SK-N-SH (cell line): Measurements from ENCODE around the gene ASS1. TPM values are rescaled to one million over a fixed set of nuclear protein-coding genes. Genes with fewer than 3 reads are reported as not detected.

ENCODE experiments used
- CTCF ChIA-PET: fragments of 300-600, 350-600 bp; formaldehyde crosslinking; extraction: SDS; loops from one replicate; lab custom pipeline; 2021; lab: Yijun Ruan, JAX
- POLR2A ChIA-PET: fragments of 350-600 bp; sonication (Branson Sonifier 250); formaldehyde crosslinking; extraction: SDS; loops from one replicate; lab custom pipeline; 2020; ENCODE audit warnings: antibody characterized with exemption, inconsistent platforms; lab: Yijun Ruan, JAX
- DNase-seq: peaks from one replicate; pipeline ENCODE4 v3.0.0; 2012
- H2AFZ ChIP-seq: fragments of 200-600 bp; sonication (generic); 2 replicates; pipeline ENCODE4 v1.8.1; 2016; ENCODE audit warnings: antibody characterized with exemption, mild to moderate bottlenecking, low read depth
- H3F3A ChIP-seq: fragments of 200-600 bp; sonication (generic); replicated peaks from 2 replicates; pipeline ENCODE3; 2016; ENCODE audit warnings: antibody characterized with exemption, mild to moderate bottlenecking; ENCODE audit not compliant: insufficient read depth
- H3K27ac ChIP-seq, 2 experiments: fragments of 200-500 bp in 1 of 2; fragments of 200-600 bp in 1 of 2; sonication (Bioruptor generic) in 1 of 2; sonication (generic), shearing (Covaris generic) in 1 of 2; 2 replicates each; pipeline versions ENCODE4 v1.5.1 to v1.6.1; 2014 to 2016; ENCODE audit warnings: low read depth in 2 of 2, inconsistent platforms in 1 of 2, low read length in 1 of 2, mild to moderate bottlenecking in 1 of 2, mixed read lengths in 1 of 2
- H3K27me3 ChIP-seq: fragments of 200-600 bp; sonication (generic), shearing (Covaris generic); 2 replicates; pipeline ENCODE4 v1.6.1; 2016; ENCODE audit warnings: mixed run types; ENCODE audit not compliant: insufficient read depth
- H3K36me3 ChIP-seq, 2 experiments: fragments of 200-500 bp in 1 of 2; fragments of 200-600 bp in 1 of 2; sonication (Bioruptor generic) in 1 of 2; sonication (generic) in 1 of 2; replicated peaks in 1 of 2; 2 replicates each; pipeline versions ENCODE3 to v1.5.1; 2014 to 2016; ENCODE audit warnings: low read length in 1 of 2, mild to moderate bottlenecking in 1 of 2; ENCODE audit not compliant: insufficient read depth in 2 of 2, control insufficient read depth in 1 of 2
- H3K4me1 ChIP-seq, 2 experiments: fragments of 200-500 bp in 1 of 2; fragments of 200-600 bp in 1 of 2; sonication (Bioruptor generic) in 1 of 2; sonication (generic), shearing (Covaris generic) in 1 of 2; 2 replicates each; pipeline versions ENCODE4 v1.5.1 to v1.6.1; 2014 to 2016; ENCODE audit warnings: low read depth in 1 of 2, low read length in 1 of 2, mixed run types in 1 of 2; ENCODE audit not compliant: insufficient read depth in 2 of 2, control insufficient read depth in 1 of 2
- H3K4me2 ChIP-seq: fragments of 200-600 bp; sonication (generic), shearing (Covaris generic); 2 replicates; pipeline ENCODE4 v1.6.1; 2017; ENCODE audit warnings: mixed run types
- H3K4me3 ChIP-seq, 2 experiments: fragments of 200-500 bp in 1 of 2; fragments of 200-600 bp in 1 of 2; sonication (Bioruptor generic) in 1 of 2; sonication (generic), shearing (Covaris generic) in 1 of 2; 2 replicates each; pipeline versions ENCODE4 v1.5.1 to v1.8.1; 2014 to 2016; ENCODE audit warnings: low read depth in 2 of 2, inconsistent platforms in 1 of 2, low read length in 1 of 2, mild to moderate bottlenecking in 1 of 2, mixed read lengths in 1 of 2, moderate library complexity in 1 of 2
- H3K79me2 ChIP-seq: fragments of 200-600 bp; sonication (generic); 2 replicates; pipeline ENCODE4 v1.8.1; 2017; ENCODE audit warnings: mild to moderate bottlenecking; ENCODE audit not compliant: insufficient read depth
- H3K9ac ChIP-seq: fragments of 200-600 bp; sonication (generic); 2 replicates; pipeline ENCODE4 v1.6.1; 2017; ENCODE audit warnings: mixed run types
- H3K9me2 ChIP-seq: fragments of 200-600 bp; sonication (generic); 2 replicates; pipeline ENCODE4 v1.6.1; 2017; ENCODE audit warnings: mixed run types
- H3K9me3 ChIP-seq: fragments of 200-600 bp; sonication (generic); 2 replicates; pipeline ENCODE4 v1.6.1; 2017; ENCODE audit warnings: mixed run types, mild to moderate bottlenecking, moderate library complexity
- H4K20me1 ChIP-seq: fragments of 200-600 bp; sonication (generic); 2 replicates; pipeline ENCODE4 v1.6.1; 2017; ENCODE audit warnings: mild to moderate bottlenecking, mixed run types; ENCODE audit not compliant: insufficient read depth
- ELF1 ChIP-seq: IDR thresholded peaks from 2 replicates; pipeline ENCODE4 v1.4.0; 2012
- EZH2phosphoT487 ChIP-seq: fragments of 200-600 bp; sonication (generic); IDR thresholded peaks from 2 replicates; pipeline ENCODE4 v1.6.1; 2017; ENCODE audit warnings: low read depth, mixed run types, mild to moderate bottlenecking, antibody characterized with exemption, moderate library complexity, borderline replicate concordance
- FOSL2 ChIP-seq: IDR thresholded peaks from 2 replicates; pipeline ENCODE4 v1.4.0; 2012; ENCODE audit warnings: low read depth, mild to moderate bottlenecking, moderate library complexity, borderline replicate concordance
- FOXM1 ChIP-seq: IDR thresholded peaks from 2 replicates; pipeline ENCODE4 v1.4.0; 2012; ENCODE audit warnings: low read depth, mild to moderate bottlenecking
- GABPA ChIP-seq: IDR thresholded peaks from 2 replicates; pipeline ENCODE4 v1.4.0; 2012; ENCODE audit warnings: low read depth, mild to moderate bottlenecking
- GATA2 ChIP-seq: sonication (generic); formaldehyde crosslinking; IDR thresholded peaks from 2 replicates; pipeline ENCODE4 v1.5.0; 2020; ENCODE audit warnings: mild to moderate bottlenecking, missing genetic modification reagents
- MAX ChIP-seq: IDR thresholded peaks from 2 replicates; pipeline ENCODE4 v1.4.0; 2012; ENCODE audit warnings: low read depth
- MXI1 ChIP-seq: IDR thresholded peaks from 2 replicates; pipeline ENCODE4 v1.6.1; 2012; ENCODE audit warnings: mild to moderate bottlenecking, low read depth, low read length, improper control_type of control experiment
- NRF1 ChIP-seq: IDR thresholded peaks from 2 replicates; pipeline ENCODE4 v1.6.1; 2012; ENCODE audit warnings: low read depth, mild to moderate bottlenecking, low read length
- RAD21 ChIP-seq: IDR thresholded peaks from 2 replicates; pipeline ENCODE4 v1.6.1; 2012; ENCODE audit warnings: mild to moderate bottlenecking, low read length
- RCOR1 ChIP-seq: fragments of 150-350 bp; IDR thresholded peaks from 2 replicates; pipeline ENCODE4 v1.6.1; 2017; ENCODE audit warnings: antibody characterized with exemption, low read length
- REST ChIP-seq: IDR thresholded peaks from 2 replicates; pipeline ENCODE4 v1.6.1; 2012; ENCODE audit warnings: mild to moderate bottlenecking, low read depth, low read length, moderate library complexity
- RXRA ChIP-seq: IDR thresholded peaks from 2 replicates; pipeline ENCODE4 v1.4.0; 2012; ENCODE audit warnings: low read depth, mild to moderate bottlenecking, borderline replicate concordance
- TAF1 ChIP-seq: IDR thresholded peaks from 2 replicates; pipeline ENCODE4 v1.6.1; 2012; ENCODE audit warnings: low read depth, mild to moderate bottlenecking, low read length, moderate library complexity, borderline replicate concordance
- WGBS: methylation state at CpG from one replicate; pipeline ENCODE4 v1.1.6; 2017; ENCODE audit warnings: low lambda C conversion rate; 5-methylcytosine and 5-hydroxymethylcytosine counted together
- polyA plus RNA-seq, 3 experiments: library from polyadenylated mRNA; depleted of rRNA; stranded (reverse); fragments of >200 nt; gene quantifications; 2 replicates each; pipeline ENCODE4 v1.2.3, GENCODE V29; 2012

Gene ASS1
- polyA plus RNA-seq, 1 of the 3 experiments (the other 2 are of a cell fraction): 0.59 TPM

GRCh38 chr9:130483371-130483971 is 38.7 kb downstream of the ASS1 start:
- no peak overlapping the region for H3K4me3 ChIP-seq
- CTCF ChIA-PET: interaction anchor here (2.7 to 28.4 kb wide), 2 partner anchors 23 to 200 kb away, joined by 13 to 520 read pairs; no protein-coding TSS in a partner anchor
- H3K79me2 ChIP-seq: no peaks in the 10 kb centered on the region
- DNase-seq: peak; percentile 75
- no peak overlapping the region for H3K9ac ChIP-seq
- no peaks in the 10 kb centered on the region for H3K9me3 ChIP-seq
- H3F3A ChIP-seq: no peaks in the 10 kb centered on the region
- no peaks in the 10 kb centered on the region for H3K36me3 ChIP-seq
- peaks cover 0 to 11% of the 10 kb centered on the region in 2 experiments; a peak in 1 of 4 replicates for H3K4me1 ChIP-seq
- no peak overlapping the region for H2AFZ ChIP-seq
- 65% methylated on average over 16 of the region's 16 CpGs for WGBS
- POLR2A ChIA-PET: no interaction called here
- H4K20me1 ChIP-seq: no peaks in the 10 kb centered on the region
- no peak overlapping the region for H3K27ac ChIP-seq
- no peak for TF ChIP-seq FOSL2
- no peak for TF ChIP-seq MXI1
- TF ChIP-seq GATA2: peak; percentile 53; the same call in 1 of the 2 replicates
- no peak for TF ChIP-seq GABPA
- no peak for TF ChIP-seq ELF1
- no peaks in the 10 kb centered on the region for H3K27me3 ChIP-seq
- no peak overlapping the region for H3K4me2 ChIP-seq
- H3K9me2 ChIP-seq: no peaks in the 10 kb centered on the region

GRCh38 chr9:130484362-130485072 is 39.8 kb downstream of the ASS1 start:
- no peak overlapping the region for H3K27ac ChIP-seq
- no peaks in the 10 kb centered on the region for H3K79me2 ChIP-seq
- no peak for DNase-seq
- H3K4me3 ChIP-seq: no peak overlapping the region
- no peaks in the 10 kb centered on the region for H3K9me3 ChIP-seq
- H3K36me3 ChIP-seq: no peaks in the 10 kb centered on the region
- no peaks in the 10 kb centered on the region for H3K9me2 ChIP-seq
- ChIA-PET CTCF (interaction anchor here (2.7 kb wide), 1 partner anchor 24 kb away, joined by 13 read pairs; no protein-coding TSS in a partner anchor), POLR2A (no interaction called here)
- H4K20me1 ChIP-seq: no peaks in the 10 kb centered on the region
- no peaks in the 10 kb centered on the region for H3K27me3 ChIP-seq
- no peak overlapping the region for H2AFZ ChIP-seq
- no peak overlapping the region for H3K4me2 ChIP-seq
- TF ChIP-seq GABPA (no peak), MAX (no peak), RCOR1 (no peak), EZH2phosphoT487 (no peak), TAF1 (no peak)
- peaks cover 0 to 11% of the 10 kb centered on the region in 2 experiments; a peak in 1 of 4 replicates for H3K4me1 ChIP-seq
- no peak overlapping the region for H3K9ac ChIP-seq
- WGBS: 87% methylated on average over 21 of the region's 21 CpGs
- H3F3A ChIP-seq: no peaks in the 10 kb centered on the region

- no peak overlapping the region for H3K4me2 ChIP-seq
- H4K20me1 ChIP-seq: no peaks in the 10 kb centered on the region
- no peak overlapping the region for H3K9ac ChIP-seq
- H3K27ac ChIP-seq: no peak overlapping the region
- H3F3A ChIP-seq: no peaks in the 10 kb centered on the region
- no peaks in the 10 kb centered on the region for H3K36me3 ChIP-seq
- no peaks in the 10 kb centered on the region for H3K9me3 ChIP-seq
- no peaks in the 10 kb centered on the region for H3K27me3 ChIP-seq
- H3K9me2 ChIP-seq: no peaks in the 10 kb centered on the region
- no peak overlapping the region for H2AFZ ChIP-seq
- 75% methylated on average over 6 of the region's 6 CpGs for whole genome bisulfite sequencing
- H3K4me3 ChIP-seq: no peak overlapping the region
- ChIA-PET POLR2A (no interaction called here), CTCF (interaction anchor here (2.9 kb wide), 1 partner anchor 25 kb away, joined by 12 read pairs; no protein-coding TSS in a partner anchor)
- DNase-seq: no peak
- peaks cover 0 to 11% of the 10 kb centered on the region in 2 experiments; a peak in 1 of 4 replicates for H3K4me1 ChIP-seq
- no peaks in the 10 kb centered on the region for H3K79me2 ChIP-seq
- TF ChIP-seq MXI1 (no peak), REST (no peak), RXRA (no peak), MAX (no peak), FOXM1 (no peak), RAD21 (no peak), NRF1 (no peak)
These were observed 41.3 kb downstream of the ASS1 start for GRCh38 chr9:130486103-130486502.
